ENCODE data around the gene EXOC6.

DNA sequence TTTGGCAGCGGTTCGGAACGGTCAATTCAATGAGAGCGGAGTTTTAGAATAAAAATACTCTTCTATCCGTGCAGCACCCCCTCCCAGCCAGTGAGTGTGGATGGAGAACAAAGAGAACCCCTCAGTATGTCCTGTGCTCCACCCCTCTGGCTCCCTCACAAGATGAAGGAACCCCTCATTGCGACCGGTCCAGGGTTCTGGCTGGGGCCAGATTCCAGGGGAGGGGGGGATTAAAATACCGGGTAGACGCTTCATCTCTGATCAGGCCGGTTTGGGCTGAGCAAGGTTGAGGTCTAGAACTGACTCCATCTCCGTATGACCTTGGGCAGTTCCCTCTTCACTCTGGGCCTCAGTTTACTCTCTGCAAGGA, 218.2 kb downstream of the EXOC6 start:
- TF ChIP-seq POLR2AphosphoS5 (IDR thresholded peaks at IDR 0.05; ENCODE audit: low read depth, low read length) (no peak), CTCF (IDR thresholded peaks at IDR 0.05) (no peak), SIN3A (IDR thresholded peaks at IDR 0.05; ENCODE audit: borderline replicate concordance, insufficient read depth, low read depth, low read length) (no peak), TCF7L2 (IDR thresholded peaks at IDR 0.05; ENCODE audit: low read depth, low read length) (no peak)
- TF ChIP-seq, protein P1, sequence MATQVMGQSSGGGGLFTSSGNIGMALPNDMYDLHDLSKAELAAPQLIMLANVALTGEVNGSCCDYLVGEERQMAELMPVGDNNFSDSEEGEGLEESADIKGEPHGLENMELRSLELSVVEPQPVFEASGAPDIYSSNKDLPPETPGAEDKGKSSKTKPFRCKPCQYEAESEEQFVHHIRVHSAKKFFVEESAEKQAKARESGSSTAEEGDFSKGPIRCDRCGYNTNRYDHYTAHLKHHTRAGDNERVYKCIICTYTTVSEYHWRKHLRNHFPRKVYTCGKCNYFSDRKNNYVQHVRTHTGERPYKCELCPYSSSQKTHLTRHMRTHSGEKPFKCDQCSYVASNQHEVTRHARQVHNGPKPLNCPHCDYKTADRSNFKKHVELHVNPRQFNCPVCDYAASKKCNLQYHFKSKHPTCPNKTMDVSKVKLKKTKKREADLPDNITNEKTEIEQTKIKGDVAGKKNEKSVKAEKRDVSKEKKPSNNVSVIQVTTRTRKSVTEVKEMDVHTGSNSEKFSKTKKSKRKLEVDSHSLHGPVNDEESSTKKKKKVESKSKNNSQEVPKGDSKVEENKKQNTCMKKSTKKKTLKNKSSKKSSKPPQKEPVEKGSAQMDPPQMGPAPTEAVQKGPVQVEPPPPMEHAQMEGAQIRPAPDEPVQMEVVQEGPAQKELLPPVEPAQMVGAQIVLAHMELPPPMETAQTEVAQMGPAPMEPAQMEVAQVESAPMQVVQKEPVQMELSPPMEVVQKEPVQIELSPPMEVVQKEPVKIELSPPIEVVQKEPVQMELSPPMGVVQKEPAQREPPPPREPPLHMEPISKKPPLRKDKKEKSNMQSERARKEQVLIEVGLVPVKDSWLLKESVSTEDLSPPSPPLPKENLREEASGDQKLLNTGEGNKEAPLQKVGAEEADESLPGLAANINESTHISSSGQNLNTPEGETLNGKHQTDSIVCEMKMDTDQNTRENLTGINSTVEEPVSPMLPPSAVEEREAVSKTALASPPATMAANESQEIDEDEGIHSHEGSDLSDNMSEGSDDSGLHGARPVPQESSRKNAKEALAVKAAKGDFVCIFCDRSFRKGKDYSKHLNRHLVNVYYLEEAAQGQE (IDR thresholded peaks at IDR 0.05; ENCODE audit: insufficient read depth in 1 of 2, low read depth in 2 of 2, low read length in 1 of 2) = no peak
